NCI-H1092 treated with DMSO at 0.1 percent for 48 hours (cell line): Measurements from ENCODE around the gene DUSP1.
"Not testable (repeated sequence)": the region's sequence is repeated elsewhere in the genome, so short reads cannot be mapped to it uniquely, and the experiment has no call there.

Source experiments
- DNase-seq: peaks from one replicate; lab custom pipeline; 2025; lab: John Stamatoyannopoulos, UW

Gene DUSP1

GRCh38 chr5:172770675-172771438 is at the start of gene DUSP1:
TSS of gene DUSP1 (minus strand) at chr5:172771195. CDS start at chr5:172770952, 243 bp downstream.
- peak; percentile 84 for DNase-seq

DNA sequence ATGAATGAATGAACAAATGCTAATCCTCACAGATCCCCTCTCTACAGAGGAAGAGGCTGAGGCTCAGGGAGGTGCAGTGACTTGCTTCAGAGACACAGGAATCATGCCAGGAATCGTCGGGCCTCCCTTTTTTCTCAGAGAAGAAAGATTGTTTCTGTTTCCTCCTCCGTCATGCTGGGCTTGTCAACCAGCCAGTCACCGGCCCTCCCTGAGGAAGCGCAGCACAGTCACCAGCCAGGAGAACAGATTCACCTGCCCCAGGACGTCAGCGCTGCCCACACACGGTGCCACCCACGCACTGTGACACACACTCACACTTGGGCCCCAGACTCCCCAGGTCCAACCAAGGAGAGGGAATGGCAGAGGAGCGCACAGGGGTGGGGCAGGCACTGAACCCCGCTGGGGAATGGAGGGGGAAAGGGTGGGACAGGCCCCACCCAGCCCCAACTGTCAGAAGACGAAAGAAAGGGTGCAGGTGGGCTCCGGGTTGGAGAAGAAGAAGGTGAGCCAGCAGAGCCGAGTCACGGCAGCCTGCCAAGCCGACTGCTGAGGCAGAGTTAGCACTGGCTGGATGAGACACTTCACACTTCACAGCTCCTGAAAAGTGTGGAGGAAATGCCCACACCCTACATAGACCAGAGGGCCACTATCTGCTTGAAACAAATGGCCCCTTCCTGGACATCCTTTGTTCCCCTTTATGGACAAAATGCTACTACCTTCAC is 49.2 kb upstream of the DUSP1 start:
- DNase-seq = no peak

DNA sequence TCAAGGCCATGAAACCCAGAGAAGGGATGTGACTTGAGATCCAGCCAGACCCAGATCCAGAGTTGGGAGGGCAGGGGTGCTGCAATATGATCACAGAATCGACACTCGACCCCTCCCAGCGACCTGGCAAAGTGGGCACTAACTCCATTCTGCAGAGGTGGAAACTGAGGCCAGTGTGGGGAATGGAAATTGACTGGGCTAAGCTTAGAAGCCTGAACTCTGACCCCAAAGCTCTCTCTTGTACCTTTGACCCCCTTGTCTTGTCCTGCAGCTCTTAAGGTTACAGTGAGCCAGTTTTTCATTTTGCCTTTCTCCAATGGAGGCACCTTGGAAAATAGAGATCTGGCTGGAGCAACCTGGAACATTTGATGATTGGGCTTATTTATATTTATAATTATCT is 48.6 kb upstream of the DUSP1 start:
- no peak for DNase-seq

GRCh38 chr5:172818081-172818480 is 47.1 kb upstream of the DUSP1 start:
- no peak for DNase-seq

GRCh38 chr5:172817664-172818063 is 46.7 kb upstream of the DUSP1 start:
- no peak for DNase-seq

DNA sequence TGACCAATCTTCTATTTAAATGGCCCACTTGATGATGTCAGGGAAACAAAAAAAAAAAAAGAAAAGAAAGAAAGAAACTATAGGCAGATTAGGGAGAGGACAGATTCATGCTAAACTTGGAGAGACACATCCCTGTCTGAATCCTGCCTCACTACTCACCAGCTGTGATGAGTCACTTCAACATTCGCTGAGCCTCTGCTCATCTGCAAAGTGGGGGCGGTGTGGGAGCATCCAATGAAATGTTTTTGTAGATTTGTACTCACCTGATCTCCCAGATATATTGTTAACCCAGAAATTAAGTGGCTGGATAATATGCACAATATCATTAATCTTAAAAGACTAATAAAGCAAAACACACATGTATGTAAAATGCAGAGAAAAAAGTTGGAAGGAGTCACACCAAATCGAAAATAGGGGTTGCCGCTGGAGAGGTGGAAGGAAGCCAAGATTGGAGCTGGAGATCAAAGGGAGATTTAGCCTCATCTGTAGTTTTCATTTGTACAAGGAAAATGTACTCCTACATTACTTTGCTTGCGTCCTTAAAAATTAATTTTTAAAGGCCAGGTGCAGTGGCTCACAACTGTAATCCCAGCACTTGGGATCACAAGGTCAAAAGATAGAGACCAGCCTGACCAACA is 46.0 kb upstream of the DUSP1 start:
- DNase-seq = no peak

DNA sequence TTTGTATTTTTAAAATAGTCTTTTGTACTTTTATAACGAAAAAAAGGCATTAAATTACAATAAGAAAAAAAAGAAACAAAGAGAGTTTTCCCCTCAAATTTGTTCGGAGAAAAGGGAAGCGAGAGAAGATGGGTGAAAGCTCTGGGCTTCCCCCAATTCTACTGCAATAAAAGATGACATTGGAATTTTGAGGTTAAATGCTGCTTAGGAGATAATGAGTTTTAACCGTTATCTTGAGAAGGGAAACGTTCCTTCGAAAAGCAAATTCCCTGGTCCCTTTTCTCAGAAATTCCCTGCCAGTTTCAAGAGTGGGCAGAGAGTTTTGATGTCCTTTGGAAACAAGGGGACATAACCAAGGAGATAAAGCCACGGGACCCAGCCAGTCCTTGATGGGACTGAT is 44.6 kb upstream of the DUSP1 start:
- DNase-seq = no peak

GRCh38 chr5:172810996-172811395 is 40.0 kb upstream of the DUSP1 start:
- DNase-seq = not testable (repeated sequence)

- DNase-seq = no peak
Measured at GRCh38 chr5:172809774-172810173, 38.8 kb upstream of the DUSP1 start.

DNA sequence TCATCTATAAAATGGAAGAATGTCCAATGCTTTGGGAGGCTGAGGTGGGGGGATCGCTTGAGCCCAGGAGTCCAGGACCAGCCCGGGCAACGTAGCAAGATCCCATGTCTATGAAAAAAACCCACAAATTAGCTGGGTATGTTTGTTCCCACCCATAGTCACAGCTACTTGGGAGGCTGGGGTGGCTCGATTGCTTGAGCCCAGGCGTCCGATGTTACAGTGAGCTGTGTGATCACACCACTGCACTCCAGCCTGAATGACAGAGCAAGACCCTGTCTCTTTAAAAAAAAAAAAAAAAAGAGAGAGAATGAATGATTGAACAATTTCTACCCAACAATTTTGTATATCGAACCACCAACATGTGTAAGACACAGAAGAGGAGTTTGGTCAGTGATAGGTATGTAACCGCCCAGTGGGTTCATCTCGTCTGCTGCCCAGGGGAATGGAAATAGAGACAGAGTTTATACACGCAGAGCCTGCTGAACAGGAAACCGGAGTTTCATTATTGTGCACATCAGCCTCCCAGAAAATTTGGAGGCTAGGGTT is 36.8 kb upstream of the DUSP1 start:
- no peak for DNase-seq

DNA sequence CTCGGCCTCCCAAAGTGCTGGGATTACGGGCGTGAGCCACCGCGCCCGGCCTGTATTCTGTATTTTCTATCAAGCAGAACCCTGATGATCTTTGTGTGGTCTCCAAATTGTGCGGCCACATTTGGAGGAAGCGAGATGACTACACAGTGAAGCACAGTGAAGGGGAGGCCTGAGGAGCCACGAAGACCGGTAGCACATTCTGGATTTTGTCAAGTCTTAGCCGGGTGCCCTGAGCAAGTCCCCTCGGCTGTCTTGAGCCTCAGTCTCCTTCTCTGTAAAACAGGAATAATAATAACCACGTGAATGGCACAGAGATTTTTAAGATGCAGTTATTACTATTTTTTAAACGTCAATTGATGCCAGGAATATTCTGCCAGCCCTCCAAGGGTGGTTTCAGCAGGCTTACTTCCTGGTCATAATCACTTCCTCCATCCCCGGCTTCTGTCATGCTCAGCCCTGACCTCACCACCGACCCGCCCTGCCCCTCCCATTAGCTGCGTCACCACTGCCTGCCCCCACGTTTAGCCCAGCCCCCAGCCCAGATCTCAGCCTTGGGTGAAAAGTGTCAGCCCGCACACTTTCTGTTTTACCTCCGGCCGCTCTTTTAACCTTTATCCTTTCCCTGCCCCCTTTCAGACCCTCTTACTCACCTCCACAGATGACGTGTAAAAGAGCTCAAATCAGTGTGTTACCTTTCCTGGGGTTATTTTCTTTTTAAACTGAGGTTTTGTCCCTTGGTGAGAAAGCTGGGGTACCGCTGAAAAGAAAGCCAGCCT is 36.1 kb upstream of the DUSP1 start:
- no peak for DNase-seq

GRCh38 chr5:172805736-172806255 is 34.8 kb upstream of the DUSP1 start:
- DNase-seq = no peak

- no peak for DNase-seq
Measured at GRCh38 chr5:172805018-172805683, 34.2 kb upstream of the DUSP1 start.

- DNase-seq = no peak
Measured at GRCh38 chr5:172802567-172803176, 31.7 kb upstream of the DUSP1 start.

DNA sequence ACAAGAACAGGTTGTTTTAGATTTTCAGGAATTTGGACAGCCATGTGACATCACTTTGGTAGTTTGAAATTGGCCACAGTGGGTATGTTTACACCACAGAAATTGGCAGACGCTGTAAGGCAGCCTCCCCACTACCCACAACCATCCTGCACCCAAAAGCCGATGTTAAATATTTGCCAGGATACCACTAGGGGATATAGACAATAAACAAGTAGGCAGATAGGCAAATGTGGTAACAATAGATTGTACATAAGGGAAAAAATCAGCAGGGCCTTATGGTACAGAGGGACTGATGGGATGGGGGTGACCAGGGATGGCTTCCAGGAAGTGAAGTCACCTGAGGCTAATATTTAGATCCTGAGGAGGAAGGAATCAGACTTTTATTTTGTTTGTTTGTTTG is 31.1 kb upstream of the DUSP1 start:
- no peak for DNase-seq

DNA sequence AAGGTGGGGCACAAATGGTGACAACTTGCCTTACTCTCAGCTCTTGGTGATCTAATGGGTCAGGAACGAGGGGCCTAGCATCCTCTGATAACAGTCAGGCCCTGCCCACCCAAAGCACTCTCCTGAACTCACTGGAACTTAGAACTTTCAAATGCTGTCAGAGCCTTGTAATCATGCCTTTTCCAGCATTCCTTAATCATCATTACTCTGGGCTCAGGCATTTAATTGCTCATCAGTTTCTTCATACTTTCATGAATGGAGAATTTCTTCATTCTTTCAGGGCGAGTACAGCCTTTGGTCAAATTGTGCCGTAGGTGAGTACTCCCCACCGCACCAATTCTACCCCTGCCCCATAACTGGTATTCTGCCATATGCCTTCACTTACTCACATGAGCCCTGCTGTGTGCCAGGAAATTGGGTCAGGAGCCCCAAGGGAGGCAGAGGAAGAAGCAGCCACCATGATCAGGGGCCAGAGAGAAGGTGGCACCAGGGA is 30.2 kb upstream of the DUSP1 start:
- DNase-seq = no peak

- DNase-seq = no peak
Measured at GRCh38 chr5:172800088-172800551, 29.1 kb upstream of the DUSP1 start.

DNA sequence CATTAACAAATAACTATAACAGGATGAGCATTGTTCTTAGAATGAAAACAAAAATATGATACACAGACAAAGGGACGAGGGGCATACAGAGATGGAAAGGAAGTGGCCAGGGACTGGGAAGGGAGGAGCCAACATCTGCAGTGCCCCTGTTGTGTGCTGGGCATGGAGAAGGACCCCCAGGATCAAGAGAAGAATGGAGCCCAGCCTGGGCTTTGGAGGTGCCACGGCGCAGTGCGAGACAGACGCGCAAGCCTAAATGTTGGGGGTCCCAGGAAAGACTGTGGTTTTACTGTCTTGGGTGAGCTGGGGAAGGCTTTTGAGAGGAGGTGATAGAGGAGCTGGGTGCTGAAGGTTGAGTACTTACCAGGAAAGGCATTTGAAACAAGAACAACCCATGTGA is 28.4 kb upstream of the DUSP1 start:
- DNase-seq = no peak

GRCh38 chr5:172798422-172799215 is 27.6 kb upstream of the DUSP1 start:
- DNase-seq = no peak

DNA sequence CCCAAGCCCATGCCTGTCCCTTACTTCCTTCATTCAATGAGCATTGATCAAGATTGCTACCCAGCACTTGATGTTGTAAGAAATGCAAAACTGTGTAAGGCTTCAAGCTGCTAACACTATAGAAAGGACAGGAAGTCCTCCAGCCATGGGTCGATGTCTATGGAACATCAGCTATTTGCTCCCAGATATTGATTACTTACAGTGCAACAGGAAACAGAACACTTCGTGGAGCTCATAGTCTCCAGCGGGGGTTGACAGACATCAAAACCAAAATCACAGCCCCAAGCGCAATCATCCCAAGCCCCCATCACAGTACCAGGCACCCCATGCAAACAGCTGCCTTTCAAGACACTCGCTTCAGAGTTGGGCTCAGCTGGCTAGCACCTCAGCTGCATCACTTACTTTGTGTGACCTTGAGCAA is 26.8 kb upstream of the DUSP1 start:
- DNase-seq = no peak
